Fibroblast of villous mesenchyme (primary cell): ENCODE data around the gene TWF1. TPM values are rescaled to one million over a fixed set of nuclear protein-coding genes. Genes with fewer than 3 reads are reported as not detected.

Source experiments
- total RNA-seq: library from RNA; depleted of rRNA; stranded (reverse); fragments of >200 nt; gene quantifications from 2 replicates; pipeline ENCODE4 v1.2.3, GENCODE V29; 2012

Gene TWF1
- total RNA-seq, 1 donor, result 224 TPM

Other genes with a start within 250 kb of the TWF1 start
- 22.2 and 30.2 TPM in 2 replicates for gene PUS7L, start 47.5 kb downstream of the TWF1 start, total RNA-seq
- gene IRAK4, start 47.4 kb downstream of the TWF1 start, total RNA-seq, result 16.1 and 20.3 TPM in 2 replicates
- gene TMEM117, start 29.8 kb upstream of the TWF1 start, total RNA-seq, result 10.8 and 13.5 TPM in 2 replicates